H9 (cell line): ENCODE results near the gene MXD4. TPM values are rescaled to one million over a fixed set of nuclear protein-coding genes. Genes with fewer than 3 reads are reported as not detected.

Source experiments
- DNase-seq: peaks from one replicate; pipeline ENCODE4 v3.0.0-alpha.2; 2017
- H2AFZ ChIP-seq: one replicate; pipeline ENCODE4 v1.6.1; 2013; ENCODE audit warnings: mild to moderate bottlenecking, low read length, control low read depth, moderate library complexity
- H2AK5ac ChIP-seq: 2 replicates; pipeline ENCODE4 v1.6.1; 2013; ENCODE audit warnings: low read length, control low read depth, mixed read lengths; ENCODE audit not compliant: insufficient read length
- H2BK120ac ChIP-seq: one replicate; pipeline ENCODE4 v1.6.1; 2013; ENCODE audit warnings: low read depth, mild to moderate bottlenecking, low read length, control low read depth, inconsistent platforms; ENCODE audit not compliant: poor library complexity, severe bottlenecking
- H2BK12ac ChIP-seq: 2 replicates; pipeline ENCODE4 v1.6.1; 2013; ENCODE audit warnings: low read length, control low read depth, mixed read lengths, low read depth; ENCODE audit not compliant: insufficient read length
- H2BK15ac ChIP-seq: 2 replicates; pipeline ENCODE4 v1.6.1; 2013; ENCODE audit warnings: low read depth, low read length, control low read depth
- H2BK20ac ChIP-seq: one replicate; pipeline ENCODE4 v1.6.1; 2013; ENCODE audit warnings: low read depth, mild to moderate bottlenecking, low read length, control low read depth, inconsistent platforms; ENCODE audit not compliant: poor library complexity, severe bottlenecking
- H2BK5ac ChIP-seq: 2 replicates; pipeline ENCODE4 v1.6.1; 2013; ENCODE audit warnings: low read length, control low read depth, mixed read lengths; ENCODE audit not compliant: insufficient read length
- H3K14ac ChIP-seq: 2 replicates; pipeline ENCODE4 v1.6.1; 2013; ENCODE audit warnings: low read length, control low read depth; ENCODE audit not compliant: insufficient read depth
- H3K18ac ChIP-seq: 2 replicates; pipeline ENCODE4 v1.6.1; 2013; ENCODE audit warnings: low read depth, mild to moderate bottlenecking, mixed read lengths, low read length, control low read depth; ENCODE audit not compliant: insufficient read length
- H3K23ac ChIP-seq: 2 replicates; pipeline ENCODE4 v1.6.1; 2013; ENCODE audit warnings: low read length, control low read depth, mixed read lengths, low read depth; ENCODE audit not compliant: insufficient read length
- H3K23me2 ChIP-seq: 2 replicates; pipeline ENCODE4 v1.6.1; 2013; ENCODE audit warnings: low read depth, mild to moderate bottlenecking, mixed read lengths, low read length, control low read depth; ENCODE audit not compliant: insufficient read length, poor library complexity, severe bottlenecking
- H3K27ac ChIP-seq: 2 replicates; pipeline ENCODE4 v1.5.1; 2013; ENCODE audit warnings: low read length, control low read depth, mixed read lengths, low read depth; ENCODE audit not compliant: insufficient read length
- H3K27me3 ChIP-seq: 2 replicates; pipeline ENCODE4 v1.6.1; 2013; ENCODE audit warnings: low read length, control low read depth, inconsistent platforms; ENCODE audit not compliant: insufficient read depth
- H3K4ac ChIP-seq: 2 replicates; pipeline ENCODE4 v1.6.1; 2013; ENCODE audit warnings: low read depth, mild to moderate bottlenecking, control low read depth, inconsistent platforms, low read length, moderate library complexity
- H3K4me1 ChIP-seq: 2 replicates; pipeline ENCODE4 v1.6.1; 2013; ENCODE audit warnings: low read length, control low read depth, inconsistent platforms; ENCODE audit not compliant: insufficient read depth
- H3K4me2 ChIP-seq: 2 replicates; pipeline ENCODE4 v1.6.1; 2013; ENCODE audit warnings: low read length, control low read depth, mixed read lengths; ENCODE audit not compliant: insufficient read length, insufficient read depth
- H3K56ac ChIP-seq: 2 replicates; pipeline ENCODE4 v1.6.1; 2013; ENCODE audit warnings: low read depth, mild to moderate bottlenecking, mixed read lengths, low read length, control low read depth; ENCODE audit not compliant: insufficient read length
- H3K79me1 ChIP-seq: 2 replicates; pipeline ENCODE4 v1.6.1; 2013; ENCODE audit warnings: low read depth, mild to moderate bottlenecking, moderate library complexity, low read length, control low read depth, inconsistent platforms; ENCODE audit not compliant: insufficient read depth, poor library complexity, severe bottlenecking
- H3K79me2 ChIP-seq: 2 replicates; pipeline ENCODE4 v1.6.1; 2013; ENCODE audit warnings: low read length, control low read depth, inconsistent platforms; ENCODE audit not compliant: insufficient read depth
- H3K9ac ChIP-seq: 2 replicates; pipeline ENCODE4 v1.6.1; 2013; ENCODE audit warnings: low read length, control low read depth, mixed read lengths; ENCODE audit not compliant: insufficient read length; ENCODE audit errors: extremely low read depth
- H3K9me3 ChIP-seq: one replicate; pipeline ENCODE4 v1.6.1; 2013; ENCODE audit warnings: low read depth, low read length, inconsistent platforms; ENCODE audit not compliant: control insufficient read depth
- H3T11ph ChIP-seq: one replicate; pipeline ENCODE4 v1.6.1; 2013; ENCODE audit warnings: mild to moderate bottlenecking, low read length, control low read depth, inconsistent platforms
- H4K20me1 ChIP-seq: one replicate; pipeline ENCODE4 v1.6.1; 2013; ENCODE audit not compliant: control insufficient read depth, insufficient read length, insufficient read depth
- H4K5ac ChIP-seq: 2 replicates; pipeline ENCODE4 v1.6.1; 2013; ENCODE audit warnings: low read depth, mild to moderate bottlenecking, mixed read lengths, low read length, control low read depth; ENCODE audit not compliant: insufficient read length
- H4K8ac ChIP-seq: replicated peaks from 2 replicates; pipeline ENCODE4 v1.6.1; 2013; ENCODE audit warnings: low read length, control low read depth, mixed read lengths, low read depth; ENCODE audit not compliant: insufficient read length
- H4K91ac ChIP-seq: 2 replicates; pipeline ENCODE4 v1.6.1; 2013; ENCODE audit warnings: low read depth, mild to moderate bottlenecking, moderate library complexity, mixed read lengths, low read length, control low read depth; ENCODE audit not compliant: insufficient read length
- H3K27ac Mint-ChIP-seq, 3 experiments: 2 replicates in 2 of 3; 3 replicates in 1 of 3; pipeline ENCODE4 v1.8.0; 2020 to 2021; ENCODE audit warnings: mixed read lengths in 3 of 3, mild to moderate bottlenecking in 1 of 3, moderate library complexity in 1 of 3
- H3K27me3 Mint-ChIP-seq: 2 replicates; pipeline ENCODE4 v1.8.0; 2021; ENCODE audit warnings: low read depth, mild to moderate bottlenecking, moderate library complexity, mixed read lengths
- H3K36me3 Mint-ChIP-seq, 3 experiments: 2 replicates in 2 of 3; 3 replicates in 1 of 3; pipeline ENCODE4 v1.8.0; 2020 to 2021; ENCODE audit warnings: low read depth in 3 of 3, mixed read lengths in 3 of 3; ENCODE audit not compliant: insufficient read depth in 1 of 3
- H3K4me1 Mint-ChIP-seq, 2 experiments: 2 replicates each; pipeline ENCODE4 v1.8.0; 2020; ENCODE audit warnings: mixed read lengths in 2 of 2
- H3K4me3 Mint-ChIP-seq, 2 experiments: 2 replicates in 1 of 2; 3 replicates in 1 of 2; pipeline ENCODE4 v1.8.0; 2020 to 2021; ENCODE audit warnings: mild to moderate bottlenecking in 2 of 2, mixed read lengths in 2 of 2, moderate library complexity in 1 of 2
- H3K9me3 Mint-ChIP-seq, 2 experiments: 2 replicates in 1 of 2; 3 replicates in 1 of 2; pipeline ENCODE4 v1.8.0; 2020; ENCODE audit warnings: mild to moderate bottlenecking in 2 of 2, mixed read lengths in 2 of 2, moderate library complexity in 1 of 2
- WGBS: extraction: QIAGEN DNeasy Blood & Tissue Kit; methylation state at CpG from one replicate; pipeline ENCODE4 v1.1.7; 2013; ENCODE audit warnings: missing lambda C conversion rate, low lambda C conversion rate, mixed read lengths; ENCODE audit not compliant: insufficient read length; ENCODE audit errors: extremely low coverage; 5-methylcytosine and 5-hydroxymethylcytosine counted together
- total RNA-seq: library from RNA; stranded (reverse); gene quantifications from 2 replicates; pipeline ENCODE4 v1.2.1, GENCODE V29; 2021
- TF ChIP-seq, protein P1 (sequence below): fragments of 200-600 bp; sonication (generic); conservative IDR thresholded peaks from 3 replicates; pipeline ENCODE4 v1.8.0; 2021; ENCODE audit warnings: antibody characterized with exemption, mild to moderate bottlenecking

Gene MXD4
- total RNA-seq, 1 experiment from 2014 or later: 24.1 TPM

- Histone ChIP-seq H3K79me2 (no peaks in the 10 kb centered on the region), H3K9me3 (peaks cover 6% of the 10 kb centered on the region), H3K9ac (no peak overlapping the region), H4K8ac (no peak overlapping the region), H3K27ac (no peak overlapping the region), H2BK20ac (no peak overlapping the region), H3K14ac (no peak overlapping the region), H3K79me1 (no peaks in the 10 kb centered on the region), H4K20me1 (no peaks in the 10 kb centered on the region), H3K27me3 (no peaks in the 10 kb centered on the region), H3T11ph (no peak overlapping the region), H3K18ac (no peak overlapping the region), H3K56ac (no peak overlapping the region), H3K23me2 (no peaks in the 10 kb centered on the region), H2AFZ (no peak overlapping the region), H3K4me2 (no peak overlapping the region), H3K23ac (no peak overlapping the region), H3K4ac (no peak overlapping the region), H4K5ac (no peak overlapping the region), H2BK120ac (no peak overlapping the region), H2BK15ac (no peak overlapping the region), H2BK5ac (no peak overlapping the region), H3K4me1 (no peaks in the 10 kb centered on the region), H2BK12ac (no peak overlapping the region), H4K91ac (no peak overlapping the region), H2AK5ac (no peak overlapping the region)
- DNase-seq: no peak
- H3K4me1 Mint-ChIP-seq: peaks cover 0 to 4% of the 10 kb centered on the region in 2 experiments; a peak in 1 of 4 replicates
- H3K4me3 Mint-ChIP-seq: no peak overlapping the region
- peaks cover 2% of the 10 kb centered on the region for H3K27me3 Mint-ChIP-seq
- WGBS: no CpG with 5 or more reads among the region's 31 CpGs
- peaks cover 6 to 12% (median 11%) of the 10 kb centered on the region in 3 experiments; a peak in 5 of 7 replicates for H3K36me3 Mint-ChIP-seq
- TF ChIP-seq, protein P1, sequence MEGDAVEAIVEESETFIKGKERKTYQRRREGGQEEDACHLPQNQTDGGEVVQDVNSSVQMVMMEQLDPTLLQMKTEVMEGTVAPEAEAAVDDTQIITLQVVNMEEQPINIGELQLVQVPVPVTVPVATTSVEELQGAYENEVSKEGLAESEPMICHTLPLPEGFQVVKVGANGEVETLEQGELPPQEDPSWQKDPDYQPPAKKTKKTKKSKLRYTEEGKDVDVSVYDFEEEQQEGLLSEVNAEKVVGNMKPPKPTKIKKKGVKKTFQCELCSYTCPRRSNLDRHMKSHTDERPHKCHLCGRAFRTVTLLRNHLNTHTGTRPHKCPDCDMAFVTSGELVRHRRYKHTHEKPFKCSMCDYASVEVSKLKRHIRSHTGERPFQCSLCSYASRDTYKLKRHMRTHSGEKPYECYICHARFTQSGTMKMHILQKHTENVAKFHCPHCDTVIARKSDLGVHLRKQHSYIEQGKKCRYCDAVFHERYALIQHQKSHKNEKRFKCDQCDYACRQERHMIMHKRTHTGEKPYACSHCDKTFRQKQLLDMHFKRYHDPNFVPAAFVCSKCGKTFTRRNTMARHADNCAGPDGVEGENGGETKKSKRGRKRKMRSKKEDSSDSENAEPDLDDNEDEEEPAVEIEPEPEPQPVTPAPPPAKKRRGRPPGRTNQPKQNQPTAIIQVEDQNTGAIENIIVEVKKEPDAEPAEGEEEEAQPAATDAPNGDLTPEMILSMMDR: no peak
- peaks cover 17 to 19% of the 10 kb centered on the region in 2 experiments for H3K9me3 Mint-ChIP-seq
- H3K27ac Mint-ChIP-seq: no peak overlapping the region
Observed at GRCh38 chr4:2303686-2304320, 41.9 kb upstream of the MXD4 start.
